GM18526 (cell line): ENCODE data around the gene BOK.

Source experiments
- POLR2A ChIP-seq: IDR thresholded peaks from 3 replicates; pipeline ENCODE4 v1.6.1; 2011; ENCODE audit not compliant: insufficient read length; ENCODE audit errors: extremely low read depth

The BOK gene, protein sequence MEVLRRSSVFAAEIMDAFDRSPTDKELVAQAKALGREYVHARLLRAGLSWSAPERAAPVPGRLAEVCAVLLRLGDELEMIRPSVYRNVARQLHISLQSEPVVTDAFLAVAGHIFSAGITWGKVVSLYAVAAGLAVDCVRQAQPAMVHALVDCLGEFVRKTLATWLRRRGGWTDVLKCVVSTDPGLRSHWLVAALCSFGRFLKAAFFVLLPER

DNA sequence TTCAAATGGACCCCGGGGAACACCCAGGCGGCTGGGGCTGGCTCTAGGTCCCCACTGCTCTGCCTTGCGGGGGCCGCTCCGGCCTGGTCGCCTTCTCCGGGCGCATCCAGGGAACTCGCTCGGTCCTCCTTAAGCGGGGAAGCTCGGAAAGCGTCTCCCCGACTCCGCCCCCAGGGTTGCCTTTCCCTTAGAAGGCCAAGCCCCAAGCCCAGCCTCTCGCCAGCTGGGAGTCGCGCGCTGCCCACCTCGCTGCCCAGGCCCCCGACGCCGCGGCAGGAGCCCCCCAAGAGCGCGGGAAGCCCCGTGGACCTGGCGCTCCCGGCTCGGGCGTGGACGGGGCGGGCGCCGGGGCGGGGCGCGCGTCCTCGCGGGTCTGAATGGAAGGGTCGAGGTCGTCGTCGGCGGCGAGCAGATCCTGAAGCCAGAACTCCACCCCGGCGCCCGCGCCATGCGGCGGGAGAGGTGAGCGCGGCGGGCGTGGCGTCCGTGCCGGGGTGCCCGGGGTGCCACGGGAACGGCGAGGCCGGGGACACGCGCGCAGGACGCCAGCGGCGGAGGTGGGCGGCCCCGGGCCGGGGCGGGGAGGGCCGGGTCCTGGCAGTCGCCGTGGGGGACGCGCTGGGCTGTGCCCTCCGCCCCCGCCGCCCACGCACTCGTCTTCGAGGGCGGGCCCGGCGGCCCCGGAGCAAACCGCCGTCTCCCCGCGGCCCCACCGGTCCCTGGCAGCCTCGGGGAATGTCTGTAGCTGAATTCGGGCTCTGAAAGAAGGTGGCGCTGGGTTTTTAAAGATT is at the start of gene BOK:
Gene BOK (plus strand): TSS at position 214 of the 791 bp plus-strand sequence. CDS start 739 bp downstream, outside the sequence.
- TF ChIP-seq POLR2A, result no peak

DNA sequence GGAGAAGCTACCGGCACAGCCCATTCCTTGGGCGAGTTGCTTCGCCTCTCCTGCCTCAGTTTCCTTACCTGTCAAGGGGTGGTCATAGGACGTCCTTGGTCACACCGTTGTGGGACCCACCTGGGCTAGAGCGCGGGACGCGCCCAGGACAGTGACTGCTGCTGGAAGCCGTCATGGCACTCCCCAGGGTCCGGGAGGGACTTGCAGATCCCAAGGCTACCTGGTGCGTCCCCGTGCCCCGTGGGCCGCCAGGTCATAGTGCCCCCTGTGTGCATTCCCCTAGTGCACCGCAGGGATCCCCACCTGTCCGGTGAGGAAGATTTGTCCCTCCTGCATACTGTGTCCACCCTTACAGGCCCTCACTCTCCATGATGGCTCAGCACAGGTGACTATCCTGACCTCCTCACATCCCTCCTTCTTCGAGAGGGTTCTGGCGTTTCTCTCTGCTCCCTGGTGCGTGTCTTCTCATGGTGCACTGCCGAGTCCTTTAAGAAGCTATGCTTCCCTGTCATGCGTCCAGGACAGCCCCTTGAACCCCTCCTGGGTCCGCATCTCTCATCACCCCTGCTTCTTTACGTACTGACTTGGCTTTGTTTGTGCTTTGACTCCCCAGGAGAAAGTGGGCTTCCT is 49.3 kb upstream of the BOK start:
- no peak for TF ChIP-seq POLR2A

DNA sequence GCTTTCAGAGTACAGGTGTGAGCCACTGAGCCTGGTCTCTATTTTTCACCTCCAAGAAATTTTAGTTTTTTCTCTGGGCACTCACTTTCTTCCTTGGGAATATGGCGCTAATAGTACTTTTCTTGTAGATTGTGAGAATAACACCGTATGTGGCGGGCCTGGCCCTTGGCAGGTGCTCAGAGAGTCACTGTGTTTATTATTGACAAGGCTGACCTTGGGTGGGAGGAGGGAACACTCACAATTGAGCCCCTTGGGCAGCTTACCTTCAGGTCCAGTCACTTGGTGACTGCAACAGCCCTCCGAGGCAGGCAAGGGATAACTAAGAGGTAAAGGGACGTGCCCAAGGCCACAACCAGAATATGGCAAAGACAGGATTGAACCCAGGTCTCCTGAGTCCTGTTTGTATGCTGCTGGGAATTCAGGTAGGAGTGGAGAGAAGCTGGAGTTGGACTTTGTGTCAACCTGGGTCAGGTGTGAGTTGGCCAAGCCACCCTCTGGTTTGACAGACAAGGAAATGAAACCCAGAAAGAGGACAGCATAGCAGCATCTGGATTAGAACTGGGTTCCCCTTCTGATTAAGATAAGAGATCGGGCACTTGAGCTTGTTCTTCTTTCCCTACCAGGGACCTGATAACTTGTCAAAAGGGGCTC is 47.3 kb upstream of the BOK start:
- no peak for TF ChIP-seq POLR2A

DNA sequence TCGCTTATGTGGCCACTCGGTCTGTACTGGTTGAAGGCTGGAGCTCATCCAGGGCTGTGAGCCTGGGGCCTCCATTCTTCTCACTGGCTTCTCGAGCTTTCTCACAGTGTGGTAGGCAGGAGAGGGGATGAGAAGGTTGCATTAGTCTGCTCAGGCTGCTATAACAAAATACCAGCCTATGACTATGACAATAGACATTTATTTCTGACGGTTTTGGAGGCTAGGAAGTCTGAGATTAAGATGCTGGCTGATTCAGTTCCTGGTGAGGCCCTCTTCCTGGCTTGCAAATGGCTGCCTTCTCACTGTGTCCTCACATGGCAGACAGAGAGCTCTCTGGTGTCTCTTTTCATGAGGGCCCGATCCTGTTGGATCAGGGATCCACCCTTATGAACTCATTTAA is 44.0 kb upstream of the BOK start:
- TF ChIP-seq POLR2A, result no peak

DNA sequence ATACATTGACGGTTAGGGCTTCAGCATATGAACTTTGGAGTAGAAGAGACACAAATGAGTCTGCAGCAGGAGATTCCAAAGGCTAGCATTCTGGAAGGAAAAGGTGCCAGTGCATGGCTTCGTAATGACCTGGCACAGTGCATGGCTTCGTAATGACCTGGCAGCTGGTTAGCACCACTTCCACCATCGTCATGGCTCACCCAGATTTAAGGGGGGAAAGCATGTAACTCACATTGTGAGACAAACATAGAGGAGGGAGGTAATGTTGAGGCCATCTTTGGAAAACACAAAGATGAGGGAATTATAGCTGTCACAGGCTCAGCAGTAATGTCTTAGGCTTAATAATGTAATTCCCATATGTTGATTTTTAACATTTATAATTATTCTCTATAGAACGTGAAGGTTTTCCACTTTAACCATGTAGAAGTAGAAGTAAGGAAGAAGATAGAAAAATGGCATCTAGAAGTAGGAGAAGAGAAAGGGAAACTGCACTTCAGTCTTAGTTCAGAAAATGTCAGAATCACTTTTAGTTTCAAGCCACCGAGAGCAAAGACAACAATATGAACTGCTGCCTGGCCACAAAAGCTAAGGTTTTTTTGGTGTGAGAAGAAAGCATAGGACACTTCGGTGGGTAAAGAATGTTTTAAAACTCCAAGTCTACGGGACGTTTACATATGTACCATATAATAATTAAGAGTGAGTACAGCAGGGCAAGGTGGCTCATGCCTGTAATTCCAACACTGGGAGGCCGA is 43.4 kb upstream of the BOK start:
- TF ChIP-seq POLR2A, result no peak

DNA sequence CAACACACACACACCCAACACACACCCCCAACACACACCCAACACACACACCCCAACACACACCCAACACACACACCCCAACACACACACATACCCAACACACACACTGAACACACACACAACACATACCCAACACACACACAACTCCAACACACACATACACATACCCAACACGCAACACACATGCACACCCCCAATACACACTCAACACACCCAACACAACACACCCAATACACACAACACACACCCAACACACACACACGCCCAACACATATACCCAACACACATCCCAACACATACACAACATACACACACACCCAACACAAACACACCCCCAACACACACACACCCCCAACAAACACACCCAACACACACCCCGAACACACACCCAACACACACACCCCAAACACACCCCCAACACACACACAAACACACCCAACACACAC is 42.0 kb upstream of the BOK start:
- no peak for TF ChIP-seq POLR2A

DNA sequence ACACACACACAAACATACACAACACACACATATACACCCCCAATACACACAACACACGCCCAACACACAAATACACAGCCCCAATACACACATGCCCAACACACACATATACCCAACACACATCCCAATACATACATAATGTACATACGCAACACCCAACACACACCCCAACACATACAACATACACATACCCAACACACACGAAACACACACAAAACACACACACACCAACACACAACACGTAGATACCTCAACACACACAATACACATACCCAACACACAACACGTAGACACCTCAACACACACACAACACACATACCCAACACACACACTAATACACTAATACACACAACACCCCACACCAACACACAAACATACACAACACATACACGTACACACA is 41.2 kb upstream of the BOK start:
- TF ChIP-seq POLR2A, result no peak

DNA sequence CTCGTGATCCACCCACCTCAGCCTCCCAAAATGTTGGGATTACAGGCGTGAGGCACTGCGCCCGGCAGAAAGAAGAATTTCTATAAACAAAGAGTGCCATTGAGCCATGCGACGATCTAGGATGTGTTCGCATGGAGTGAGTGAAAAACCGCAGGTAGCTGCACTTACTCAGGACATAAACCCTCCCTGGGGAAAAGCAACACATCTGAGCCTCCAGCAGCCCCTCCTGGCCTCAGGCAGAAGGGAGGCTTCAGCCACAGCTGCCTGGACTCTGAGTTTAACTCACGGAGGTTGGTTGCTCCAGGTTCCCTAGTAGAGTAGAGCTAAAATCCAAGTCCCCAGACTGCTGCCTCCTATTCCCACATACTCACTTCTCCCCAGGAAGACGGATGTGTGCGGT is 38.9 kb upstream of the BOK start:
- no peak for TF ChIP-seq POLR2A

DNA sequence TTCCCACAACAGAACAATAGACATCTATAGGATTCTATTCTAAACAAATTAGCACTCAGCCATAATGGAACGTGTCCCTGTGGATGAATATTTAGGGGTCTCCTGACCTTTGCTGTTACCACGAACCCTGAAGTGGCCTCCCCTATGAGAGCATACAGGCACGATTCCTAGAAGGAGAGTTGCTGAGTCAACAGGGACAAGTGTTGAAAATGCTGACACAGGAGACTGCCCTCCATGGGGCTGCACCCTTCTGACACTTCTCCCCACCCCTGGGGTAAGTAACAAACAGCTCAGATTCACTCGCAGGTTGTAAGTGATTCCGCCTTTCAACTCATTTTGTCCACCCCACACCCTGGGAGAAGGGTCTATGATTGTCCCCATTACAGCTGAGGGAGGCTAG is 36.1 kb upstream of the BOK start:
- TF ChIP-seq POLR2A, result no peak

DNA sequence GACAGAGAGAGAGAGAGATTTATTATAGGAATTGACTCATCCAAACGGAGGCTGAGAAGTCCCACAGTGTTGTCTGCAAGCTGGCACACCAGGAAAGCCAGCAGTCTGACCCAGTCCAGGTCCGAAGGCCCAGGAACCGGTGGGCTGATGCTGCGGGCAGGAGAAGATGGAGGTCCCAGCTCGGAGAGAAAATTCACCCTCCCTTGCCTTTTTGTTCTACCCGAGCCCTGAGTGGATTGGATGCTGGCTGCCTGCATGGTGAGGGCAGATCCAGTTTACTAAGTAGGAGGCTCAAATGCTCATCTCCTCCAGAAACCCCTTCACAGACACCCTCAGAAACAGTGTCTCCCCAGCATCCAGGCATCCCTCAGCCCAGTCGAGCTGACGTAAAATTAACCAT is 28.0 kb upstream of the BOK start:
- TF ChIP-seq POLR2A, result no peak

DNA sequence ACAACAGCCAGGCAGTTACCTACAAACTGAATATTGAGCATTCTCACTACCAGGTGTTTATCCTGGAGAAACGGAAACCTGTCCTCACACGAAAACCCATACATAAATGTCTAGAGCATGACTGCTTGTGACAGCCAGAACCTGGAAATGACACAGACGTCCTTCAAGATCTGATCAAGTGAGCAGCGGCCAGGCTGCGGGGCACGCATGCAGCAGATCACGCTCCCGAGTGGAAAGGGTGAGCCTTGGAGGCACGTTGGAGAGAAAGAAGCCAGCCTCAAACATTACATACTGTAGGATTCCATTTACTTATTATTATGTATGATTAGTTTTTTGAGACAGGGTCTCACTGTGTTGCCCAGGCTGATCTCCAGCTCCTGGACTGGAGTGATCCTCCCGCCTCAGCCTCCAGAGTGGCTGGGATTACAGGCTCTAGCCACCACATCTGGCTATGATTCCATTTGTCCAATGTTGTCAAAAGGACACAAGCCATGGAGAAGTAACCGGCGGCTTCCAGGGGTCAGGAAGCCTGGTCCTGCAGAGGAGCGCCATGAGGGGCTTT is 27.3 kb upstream of the BOK start:
- no peak for TF ChIP-seq POLR2A

DNA sequence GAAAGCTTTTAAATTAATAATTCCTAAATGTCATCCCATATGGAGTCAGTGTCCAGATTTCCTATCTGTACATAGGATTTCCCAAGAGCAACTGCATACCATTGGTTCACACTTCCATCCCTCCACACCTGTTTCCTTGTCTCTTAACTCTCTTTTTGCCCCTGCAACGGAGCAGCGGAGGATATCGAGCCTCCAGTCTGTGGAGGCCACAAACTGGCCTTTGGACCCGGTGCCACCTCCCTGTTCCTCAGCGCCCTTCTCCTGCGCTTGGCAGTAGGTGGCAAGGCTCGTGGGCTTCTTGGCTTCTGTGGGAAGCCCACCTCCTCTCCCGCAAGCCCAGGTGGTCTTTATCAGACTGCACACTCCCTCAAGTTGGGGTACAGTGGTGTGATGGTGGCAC is 26.4 kb upstream of the BOK start:
- TF ChIP-seq POLR2A, result no peak

DNA sequence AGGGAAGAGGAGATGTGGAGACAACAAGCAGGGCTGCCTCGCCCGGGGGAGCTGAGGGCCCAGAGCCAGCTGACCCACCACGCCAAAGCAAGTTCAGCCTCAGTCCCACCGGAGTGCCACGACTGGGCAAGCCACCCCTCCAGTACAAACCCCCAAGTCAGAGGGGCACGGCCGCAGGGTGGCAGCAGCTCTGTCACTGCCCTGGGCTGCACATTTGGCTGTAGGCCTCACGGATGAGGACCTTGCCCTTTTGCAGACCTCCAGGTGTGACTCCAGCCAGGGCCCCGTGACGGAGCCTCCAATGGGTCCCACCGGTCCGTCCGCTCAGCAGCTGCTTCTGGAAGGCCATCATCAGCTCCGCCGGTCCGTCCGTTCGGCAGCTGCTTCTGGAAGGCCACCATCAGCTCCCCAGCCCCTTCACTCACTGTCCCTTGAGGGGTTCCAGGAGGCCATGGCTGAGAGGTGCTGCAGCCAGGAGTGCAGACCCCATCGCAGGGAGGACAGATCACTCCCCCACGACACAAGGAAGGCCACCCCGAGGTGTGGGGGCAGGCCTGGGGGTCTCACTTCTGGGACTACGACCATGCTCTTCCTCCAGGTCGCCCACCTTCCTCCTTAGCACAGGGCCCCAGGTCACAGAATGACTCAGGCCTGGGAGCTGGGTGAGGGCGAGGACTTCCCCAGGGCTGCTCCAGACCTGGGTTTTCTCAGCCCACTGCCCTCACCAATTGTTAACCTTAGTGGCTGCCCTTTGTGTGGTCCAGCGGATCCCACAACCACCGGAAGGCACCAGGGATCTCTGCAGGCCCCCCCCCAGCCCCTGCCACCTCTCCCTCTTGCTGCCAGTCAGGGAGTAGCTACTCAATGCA is 25.6 kb upstream of the BOK start:
- TF ChIP-seq POLR2A, result no peak

DNA sequence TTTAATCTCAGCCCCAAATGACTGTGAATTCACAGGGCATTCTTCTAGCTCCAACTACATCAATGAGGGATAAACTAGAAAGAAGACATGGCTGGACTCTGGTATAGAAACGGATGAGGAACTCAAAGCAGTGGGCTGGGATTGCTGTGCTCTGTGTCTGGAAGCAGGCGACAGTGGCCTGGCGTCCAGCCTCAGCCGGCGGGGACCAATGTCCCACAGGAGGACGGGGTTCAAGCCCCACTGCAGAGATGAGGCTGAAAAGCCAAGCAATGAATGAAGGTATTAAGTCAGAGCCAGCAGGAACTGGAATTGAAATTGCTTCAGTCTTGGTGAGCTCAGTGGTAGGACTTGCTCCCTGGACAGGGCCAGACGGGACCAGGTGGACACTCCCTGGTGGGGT is 24.3 kb upstream of the BOK start:
- TF ChIP-seq POLR2A, result no peak
